Motor neuron (in vitro differentiated cells): ENCODE data around the gene CENPC. TPM values are rescaled to one million over a fixed set of nuclear protein-coding genes. Genes with fewer than 3 reads are reported as not detected.
"Not testable (repeated sequence)": the region's sequence is repeated elsewhere in the genome, so short reads cannot be mapped to it uniquely, and the experiment has no call there.

Experiments used
- ATAC-seq, 8 experiments: fragments of 200-7000 bp; cut with Tn5 transposase; replicated peaks in 6 of 8; 2 replicates each; pipeline ENCODE4 v1.8.0; 2021; ENCODE audit warnings: mild to moderate bottlenecking in 8 of 8, moderate library complexity in 8 of 8
- H3K27ac ChIP-seq, 2 donors: fragments of 250-450 bp; sonication (Bioruptor Pico); 2 replicates each; pipeline ENCODE4 v1.9.0; 2021; ENCODE audit warnings: antibody characterized with exemption in 2 of 2, mild to moderate bottlenecking in 2 of 2, moderate library complexity in 1 of 2
- H3K4me1 ChIP-seq, 2 donors: fragments of 250-450 bp; sonication (Bioruptor Pico); replicated peaks in 1 of 2; 2 replicates each; pipeline ENCODE4 v1.6.1; 2021; ENCODE audit warnings: antibody characterized with exemption in 2 of 2, mild to moderate bottlenecking in 2 of 2, moderate library complexity in 1 of 2
- H3K4me3 ChIP-seq, 5 donors: fragments of 250-450 bp; sonication (Bioruptor Pico); 2 replicates each; pipeline ENCODE4 v1.9.0; 2021; ENCODE audit warnings: antibody characterized with exemption in 5 of 5, mild to moderate bottlenecking in 5 of 5, moderate library complexity in 4 of 5
- WGBS, 10 experiments: fragments of 450-650 bp; shearing (Covaris generic); methylation state at CpG; one replicate each; pipeline ENCODE4 v1.0.0; 2022; 5-methylcytosine and 5-hydroxymethylcytosine counted together
- in situ Hi-C, 9 experiments: fragments of 400-800 bp; cut with MboI; loops; one replicate each; pipeline ENCODE4 v1.15.0; 2021; ENCODE audit warnings: low sequenced_read_pairs in 9 of 9, low pct_unique_long_range_greater_than_20kb in 2 of 9; ENCODE audit not compliant: unreplicated experiment in 9 of 9
- total RNA-seq, 8 experiments: library from RNA; unstranded; fragments of 300-600 nt; gene quantifications; 2 replicates each; pipeline versions ENCODE4 v1.2.3 to v1.2.4, GENCODE V29; 2022

The CENPC gene
- total RNA-seq, 8 experiments from 2014 or later = 9.8 to 39.9 (median 15.0) TPM

GRCh38 chr4:67570537-67570936 lies 25.2 kb upstream of the CENPC start:
- H3K27ac ChIP-seq = no peak overlapping the region
- in situ Hi-C loops = no loop called here
- H3K4me1 ChIP-seq = no peaks in the 10 kb centered on the region
- no peak overlapping the region for H3K4me3 ChIP-seq
- ATAC-seq = no peak
- WGBS, 10 experiments = 53 to 100% (median 100%) methylated on average over 1 of the region's 1 CpG; no CpG with 5 or more reads in 1 of the 10 experiments

- peak in 2 of 8 experiments; percentile 33 to 67 for ATAC-seq
- Histone ChIP-seq H3K27ac (no peak overlapping the region), H3K4me3 (no peak overlapping the region), H3K4me1 (no peaks in the 10 kb centered on the region)
- in situ Hi-C loops = no loop called here
- WGBS, 10 experiments = 46 to 100% (median 80%) methylated on average over 1 to 2 of the region's 2 CpGs; no CpG with 5 or more reads in 2 of the 10 experiments
Observed at GRCh38 chr4:67568820-67569219, 23.5 kb upstream of the CENPC start.

- Histone ChIP-seq H3K4me3 (no peak overlapping the region), H3K27ac (no peak overlapping the region), H3K4me1 (no peaks in the 10 kb centered on the region)
- in situ Hi-C loops = no loop called here
- 37 to 100% (median 95%) methylated on average over 1 to 3 of the region's 3 CpGs; no CpG with 5 or more reads in 2 of the 10 experiments for WGBS, 10 experiments
- no peak for ATAC-seq
Observed at GRCh38 chr4:67566335-67566734, 21.0 kb upstream of the CENPC start.

GRCh38 chr4:67565284-67565683 lies 20.0 kb upstream of the CENPC start:
- ATAC-seq = peak in 1 of 8 experiments; percentile 29
- Histone ChIP-seq H3K27ac (no peak overlapping the region), H3K4me1 (no peaks in the 10 kb centered on the region), H3K4me3 (no peak overlapping the region)
- in situ Hi-C loops = no loop called here

- ATAC-seq = no peak
- Histone ChIP-seq H3K4me1 (no peaks in the 10 kb centered on the region), H3K4me3 (no peak within 1 kb of the TSS), H3K27ac (no peak within 1 kb of the TSS)
- in situ Hi-C loops = no loop called here
- 41 to 100% (median 90%) methylated on average over 1 to 4 of the region's 4 CpGs for WGBS, 10 experiments
Observed at GRCh38 chr4:67558493-67558892, 13.2 kb upstream of the CENPC start, which contains the start of gene STAP1. STAP1 (plus strand) TSS chr4:67558727; CDS start chr4:67558810, 83 bp downstream.

GRCh38 chr4:67556436-67556835 lies 11.1 kb upstream of the CENPC start:
- Histone ChIP-seq H3K27ac (no peak overlapping the region), H3K4me3 (no peak overlapping the region), H3K4me1 (no peaks in the 10 kb centered on the region)
- no peak for ATAC-seq
- 0 to 100% (median 65%) methylated on average over 1 to 2 of the region's 2 CpGs; no CpG with 5 or more reads in 1 of the 10 experiments for WGBS, 10 experiments
- in situ Hi-C loops = no loop called here

- 0 to 80% (median 61%) methylated on average over 1 to 3 of the region's 3 CpGs; no CpG with 5 or more reads in 1 of the 10 experiments for WGBS, 10 experiments
- no peak for ATAC-seq
- in situ Hi-C loops = no loop called here
- no peak overlapping the region for H3K27ac ChIP-seq
- no peak overlapping the region for H3K4me3 ChIP-seq
- no peaks in the 10 kb centered on the region for H3K4me1 ChIP-seq
Observed at GRCh38 chr4:67555447-67555846, 10.1 kb upstream of the CENPC start.

GRCh38 chr4:67554096-67554495 lies 8.8 kb upstream of the CENPC start:
- no peak for ATAC-seq
- in situ Hi-C loops = no loop called here
- H3K4me1 ChIP-seq = no peaks in the 10 kb centered on the region
- 40 to 100% (median 90%) methylated on average over 1 to 3 of the region's 3 CpGs; no CpG with 5 or more reads in 3 of the 10 experiments for whole genome bisulfite sequencing, 10 experiments
- H3K4me3 ChIP-seq = no peak overlapping the region
- H3K27ac ChIP-seq = no peak overlapping the region

- ATAC-seq, H3K4me3 ChIP-seq, H3K4me1 ChIP-seq, in situ Hi-C loops, H3K27ac ChIP-seq: not testable (repeated sequence)
- 74 to 100% (median 96%) methylated on average over 1 to 3 of the region's 4 CpGs; no CpG with 5 or more reads in 4 of the 10 experiments for WGBS, 10 experiments
Observed at GRCh38 chr4:67552146-67552792, 7.0 kb upstream of the CENPC start.

- ATAC-seq = no peak
- Histone ChIP-seq H3K4me3 (no peak overlapping the region), H3K27ac (no peak overlapping the region), H3K4me1 (peaks cover 0 to 3% of the 10 kb centered on the region in 2 donors)
- in situ Hi-C loops = no loop called here
- WGBS, 10 experiments = 80 to 100% (median 93%) methylated on average over 1 to 3 of the region's 3 CpGs; no CpG with 5 or more reads in 2 of the 10 experiments
Observed at GRCh38 chr4:67550857-67551256, 5.6 kb upstream of the CENPC start.

- no peak for ATAC-seq
Observed at GRCh38 chr4:67550451-67550850, 5.1 kb upstream of the CENPC start.

GRCh38 chr4:67549123-67549522 lies 3.8 kb upstream of the CENPC start:
- ATAC-seq = no peak
- in situ Hi-C loops = no loop called here
- 0 to 92% (median 82%) methylated on average over 1 of the region's 1 CpG; no CpG with 5 or more reads in 3 of the 10 experiments for WGBS, 10 experiments
- H3K27ac ChIP-seq = no peak overlapping the region
- H3K4me3 ChIP-seq = no peak overlapping the region
- peaks cover 1 to 4% of the 10 kb centered on the region in 2 donors for H3K4me1 ChIP-seq

More at GRCh38 chr4:67550451-67550850, 5.1 kb upstream of the CENPC start:
- H3K27ac ChIP-seq = no peak overlapping the region
- no peak overlapping the region for H3K4me3 ChIP-seq
- in situ Hi-C loops = no loop called here
- H3K4me1 ChIP-seq = peaks cover 0 to 3% of the 10 kb centered on the region in 2 donors

GRCh38 chr4:67546971-67547370 lies 1.7 kb upstream of the CENPC start:
- Histone ChIP-seq H3K4me1 (peaks cover 2 to 11% of the 10 kb centered on the region in 2 donors), H3K27ac (no peak overlapping the region), H3K4me3 (no peak overlapping the region)
- in situ Hi-C loops = no loop called here
- no peak for ATAC-seq
- WGBS, 10 experiments = 24 to 100% (median 77%) methylated on average over 1 to 4 of the region's 4 CpGs

GRCh38 chr4:67546004-67546356 lies 677 bp upstream of the CENPC start:
- WGBS, 10 experiments = 0 to 60% (median 38%) methylated on average over 1 to 4 of the region's 4 CpGs
- no peak for ATAC-seq
- in situ Hi-C loops = no loop called here
- Histone ChIP-seq H3K27ac (no peak overlapping the region), H3K4me1 (peaks cover 2 to 11% of the 10 kb centered on the region in 2 donors), H3K4me3 (peak overlapping the region; percentile 52 to 72 (median 57))
